Small intestine (tissue), 7 donors: ENCODE data around the gene KCNAB2. TPM values are rescaled to one million over a fixed set of nuclear protein-coding genes. Genes with fewer than 3 reads are reported as not detected.

Source experiments
- DNase-seq, 2 donors: peaks; one replicate each; pipeline versions ENCODE4 v3.0.0 to v3.0.0-alpha.2; 2013
- FAIRE-seq: peaks from 2 replicates; lab custom pipeline; 2012; peaks lifted over from hg19 to GRCh38; lab: Jason Lieb, UNC
- H3K27ac ChIP-seq, 3 donors: one replicate each; pipeline ENCODE4 v1.5.1; 2013; ENCODE audit warnings: low read length in 2 of 3, mild to moderate bottlenecking in 2 of 3, control low read depth in 1 of 3, inconsistent platforms in 1 of 3, low read depth in 1 of 3, moderate library complexity in 1 of 3
- H3K27me3 ChIP-seq, 3 donors: one replicate each; pipeline ENCODE4 v1.6.1; 2013; ENCODE audit warnings: low read length in 3 of 3, inconsistent platforms in 1 of 3; ENCODE audit not compliant: control insufficient read depth in 3 of 3, insufficient read depth in 3 of 3
- H3K36me3 ChIP-seq, 3 donors: one replicate each; pipeline ENCODE4 v1.6.1; 2013; ENCODE audit warnings: low read length in 3 of 3, inconsistent platforms in 1 of 3, low read depth in 1 of 3, mild to moderate bottlenecking in 1 of 3, moderate library complexity in 1 of 3; ENCODE audit not compliant: control insufficient read depth in 3 of 3, insufficient read depth in 2 of 3
- H3K4me1 ChIP-seq, 3 donors: one replicate each; pipeline ENCODE4 v1.6.1; 2013; ENCODE audit warnings: low read length in 2 of 3, inconsistent platforms in 1 of 3, low read depth in 1 of 3, mild to moderate bottlenecking in 1 of 3, moderate library complexity in 1 of 3; ENCODE audit not compliant: control insufficient read depth in 3 of 3, insufficient read depth in 2 of 3
- H3K4me3 ChIP-seq, 3 donors: one replicate each; pipeline ENCODE4 v1.5.1; 2013; ENCODE audit warnings: low read length in 3 of 3, control low read depth in 1 of 3, inconsistent platforms in 1 of 3, low read depth in 1 of 3, mild to moderate bottlenecking in 1 of 3, moderate library complexity in 1 of 3
- H3K9me3 ChIP-seq, 2 donors: one replicate each; pipeline ENCODE4 v1.6.1; 2013; ENCODE audit warnings: low read depth in 1 of 2, low read length in 1 of 2; ENCODE audit not compliant: control insufficient read depth in 2 of 2, insufficient read depth in 1 of 2
- WGBS, 3 donors: extraction: QIAGEN DNeasy Blood & Tissue Kit; methylation state at CpG; one replicate each; pipeline ENCODE4 v1.1.7; 2013; 5-methylcytosine and 5-hydroxymethylcytosine counted together
- polyA plus RNA-seq, 4 donors: library from polyadenylated mRNA; stranded (reverse) in 3 of 4; unstranded in 1 of 4; fragments of 200-250 nt in 3 of 4; fragments of 120-200 nt in 1 of 4; gene quantifications; one replicate each; pipeline versions ENCODE4 v1.2.1 to v1.2.3, GENCODE V29; 2013
- donor health status: healthy with polysubstance abuse.
- donor health status: control.
- donor health status: control.
- donor health status: Bipolar disorder and iron deficiency.
- donor health status: healthy.

KCNAB2 gene
- polyA plus RNA-seq, 4 donors = 1.1 to 35.7 (median 5.3) TPM

DNA sequence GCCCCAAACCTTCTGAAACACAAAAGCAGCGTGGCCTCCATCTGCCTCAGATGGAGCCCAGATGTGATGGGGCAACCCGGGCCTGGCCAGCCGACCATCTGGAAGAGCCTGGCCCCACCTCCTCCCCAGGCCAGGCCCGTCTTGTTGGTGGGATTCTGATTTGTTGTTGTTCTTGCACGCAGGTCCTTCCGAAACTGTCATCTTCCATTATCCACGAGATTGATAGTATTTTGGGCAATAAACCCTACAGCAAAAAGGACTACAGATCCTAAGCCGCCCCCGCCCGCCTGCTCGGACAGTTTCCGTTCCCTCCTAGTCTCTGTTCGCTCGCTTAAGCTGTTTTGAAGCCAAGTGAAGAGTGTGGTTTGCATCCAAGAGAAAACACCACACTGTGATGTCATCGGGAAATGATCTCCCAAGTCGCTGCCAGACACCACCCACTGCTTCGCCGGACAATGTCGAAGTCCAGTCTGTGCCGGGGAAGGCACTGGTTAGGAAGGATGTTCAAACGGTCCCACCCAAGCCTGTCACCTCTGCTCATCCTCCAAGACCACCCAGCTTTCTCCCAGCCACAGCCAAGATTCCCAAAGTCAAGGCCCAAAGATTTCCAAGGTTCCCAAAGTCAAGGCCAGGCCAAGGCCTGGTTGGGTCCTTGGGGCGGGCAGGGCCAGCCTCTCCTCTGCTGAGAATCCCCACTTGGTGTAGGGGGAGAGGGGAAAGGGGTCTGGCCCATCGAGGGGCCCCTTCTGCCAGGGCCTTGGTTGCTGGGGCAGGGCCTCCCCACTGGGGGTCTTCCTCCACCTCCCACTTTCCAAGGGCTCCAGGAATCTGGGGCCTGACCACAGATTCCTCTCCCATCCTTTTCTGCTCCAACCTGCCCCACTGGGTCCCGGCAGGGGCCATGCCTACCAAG is 52.9 kb downstream of the KCNAB2 start:
- peaks cover 0 to 10% (median 0%) of the 10 kb centered on the region in 3 donors for H3K36me3 ChIP-seq
- H3K27me3 ChIP-seq = no peaks in the 10 kb centered on the region
- no peak overlapping the region for H3K27ac ChIP-seq
- WGBS, 3 donors = 72 to 87% (median 81%) methylated on average over 23 to 24 of the region's 24 CpGs
- no peaks in the 10 kb centered on the region for H3K9me3 ChIP-seq
- H3K4me1 ChIP-seq = no peaks in the 10 kb centered on the region
- DNase-seq = no peak
- no peak for FAIRE-seq
- no peak overlapping the region for H3K4me3 ChIP-seq

- no peaks in the 10 kb centered on the region for H3K9me3 ChIP-seq
- H3K27me3 ChIP-seq = no peaks in the 10 kb centered on the region
- 83 to 91% (median 87%) methylated on average over 12 to 15 of the region's 15 CpGs for WGBS, 3 donors
- H3K4me1 ChIP-seq = no peaks in the 10 kb centered on the region
- H3K4me3 ChIP-seq = no peak overlapping the region
- peaks cover 0 to 10% (median 0%) of the 10 kb centered on the region in 3 donors for H3K36me3 ChIP-seq
- H3K27ac ChIP-seq = no peak overlapping the region
- DNase-seq (no peak), FAIRE-seq (no peak)
These were observed 53.6 kb downstream of the KCNAB2 start for GRCh38 chr1:6099297-6099696.

GRCh38 chr1:6099787-6100765 is 54.4 kb downstream of the KCNAB2 start:
- Histone ChIP-seq H3K4me3 (no peak overlapping the region), H3K27ac (no peak overlapping the region), H3K36me3 (peaks cover 0 to 5% (median 0%) of the 10 kb centered on the region in 3 donors), H3K4me1 (no peaks in the 10 kb centered on the region), H3K27me3 (no peaks in the 10 kb centered on the region), H3K9me3 (no peaks in the 10 kb centered on the region)
- FAIRE-seq (no peak), DNase-seq (peak in 1 of 2 donors; percentile 15)
- 55 to 73% (median 63%) methylated on average over 23 to 27 of the region's 27 CpGs for WGBS, 3 donors

- 52 to 59% (median 56%) methylated on average over 22 to 23 of the region's 23 CpGs for WGBS, 3 donors
- FAIRE-seq (no peak), DNase-seq (no peak)
These were observed 55.4 kb downstream of the KCNAB2 start for GRCh38 chr1:6100861-6101783.

DNA sequence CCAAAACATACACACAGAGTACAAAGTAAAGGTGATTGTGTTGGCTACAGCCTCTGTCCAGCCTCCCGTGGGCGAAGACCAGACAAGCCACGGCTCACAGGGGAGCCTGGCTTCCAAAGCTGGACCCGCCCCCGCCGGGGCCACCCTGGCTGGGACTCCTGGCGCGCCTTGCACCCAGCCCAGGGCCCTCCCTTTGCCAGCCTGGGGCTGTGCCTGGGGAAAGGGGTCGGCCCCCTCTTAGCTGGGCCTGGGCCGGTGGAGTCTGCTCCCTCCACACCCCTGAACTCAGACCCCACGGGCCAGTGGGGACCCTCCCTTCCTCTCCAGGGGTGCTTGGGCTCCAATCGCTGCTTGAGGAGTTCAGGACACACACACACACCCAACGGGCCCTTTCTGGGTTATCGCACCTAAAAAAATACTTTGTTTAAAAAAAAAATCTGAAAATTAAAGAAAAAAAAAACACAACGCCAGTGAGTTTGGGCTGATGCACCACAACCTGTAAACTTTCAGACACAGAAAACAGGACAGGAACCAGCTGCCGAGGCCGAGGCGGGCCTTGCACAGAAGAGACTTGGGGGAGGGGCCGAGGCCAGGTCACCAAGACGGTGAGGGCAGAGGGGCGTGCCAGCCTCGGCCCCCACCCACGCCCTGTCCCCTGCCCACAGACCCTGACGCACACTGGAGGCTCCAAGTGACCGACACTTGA is 56.3 kb downstream of the KCNAB2 start:
- Histone ChIP-seq H3K27me3 (no peaks in the 10 kb centered on the region), H3K9me3 (no peaks in the 10 kb centered on the region), H3K27ac (no peak overlapping the region), H3K36me3 (peaks cover 0 to 5% (median 0%) of the 10 kb centered on the region in 3 donors), H3K4me1 (no peaks in the 10 kb centered on the region), H3K4me3 (no peak overlapping the region)
- 37 to 43% (median 42%) methylated on average over 24 to 25 of the region's 25 CpGs for WGBS, 3 donors
- FAIRE-seq = no peak
- no peak for DNase-seq

More at GRCh38 chr1:6100861-6101783, 55.4 kb downstream of the KCNAB2 start:
- no peaks in the 10 kb centered on the region for H3K27me3 ChIP-seq
- no peaks in the 10 kb centered on the region for H3K9me3 ChIP-seq
- no peak overlapping the region for H3K27ac ChIP-seq
- peaks cover 0 to 5% (median 0%) of the 10 kb centered on the region in 3 donors for H3K36me3 ChIP-seq
- H3K4me3 ChIP-seq = no peak overlapping the region
- H3K4me1 ChIP-seq = no peaks in the 10 kb centered on the region

DNA sequence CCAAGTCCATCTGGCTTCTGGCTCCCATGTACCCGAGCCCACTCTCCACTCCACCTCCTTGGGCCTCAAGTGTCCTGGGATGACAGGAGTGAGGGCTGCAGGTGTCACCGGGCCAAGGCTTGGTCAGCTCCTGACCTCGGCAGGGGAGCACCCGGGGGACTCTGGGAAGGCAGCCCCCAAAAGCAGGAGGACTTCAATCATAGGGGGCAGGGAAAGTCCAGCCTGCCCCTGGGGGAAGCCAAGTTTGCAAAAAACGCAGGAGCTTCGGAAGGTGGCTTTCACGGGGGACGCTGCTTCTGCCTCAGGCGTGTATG is 56.8 kb downstream of the KCNAB2 start:
- Histone ChIP-seq H3K9me3 (no peaks in the 10 kb centered on the region), H3K36me3 (peaks cover 0 to 5% (median 0%) of the 10 kb centered on the region in 3 donors), H3K27ac (no peak overlapping the region), H3K27me3 (no peaks in the 10 kb centered on the region), H3K4me1 (no peaks in the 10 kb centered on the region), H3K4me3 (no peak overlapping the region)
- FAIRE-seq = no peak
- 74 to 75% (median 74%) methylated on average over 8 to 9 of the region's 9 CpGs for WGBS, 3 donors
- no peak for DNase-seq

GRCh38 chr1:6103111-6103853 is 57.6 kb downstream of the KCNAB2 start:
- WGBS, 3 donors = 62 to 79% (median 70%) methylated on average over 21 to 22 of the region's 22 CpGs
- H3K36me3 ChIP-seq = peaks cover 0 to 5% (median 0%) of the 10 kb centered on the region in 3 donors
- no peak overlapping the region for H3K4me3 ChIP-seq
- no peaks in the 10 kb centered on the region for H3K9me3 ChIP-seq
- FAIRE-seq (no peak), DNase-seq (no peak)
- no peaks in the 10 kb centered on the region for H3K27me3 ChIP-seq
- no peaks in the 10 kb centered on the region for H3K4me1 ChIP-seq
- no peak overlapping the region for H3K27ac ChIP-seq
